Fibroblast of lung (primary cell): ENCODE data around the gene NMUR1.
A peak's percentile ranks its signal among the peaks of the same experiment; 100 is the strongest.

Source experiments
- CTCF ChIP-seq, 2 donors: IDR thresholded peaks in 1 of 2; conservative IDR thresholded peaks in 1 of 2; 1 replicate in 1 of 2; 2 replicates in 1 of 2; pipeline ENCODE4 v1.5.1; 2011 to 2012; ENCODE audit warnings: low read length in 2 of 2, control low read depth in 1 of 2, inconsistent platforms in 1 of 2, low read depth in 1 of 2, mild to moderate bottlenecking in 1 of 2
- EZH2 ChIP-seq: IDR thresholded peaks from 2 replicates; pipeline ENCODE4 v1.5.1; 2012; ENCODE audit warnings: low read length, control low read depth, mild to moderate bottlenecking; ENCODE audit errors: missing control alignments

GRCh38 chr2:231557571-231558217, 27.4 kb upstream of the NMUR1 start:
- TF ChIP-seq CTCF (conservative IDR thresholded peaks at IDR 0.05 in 1 of 2, IDR thresholded peaks at IDR 0.05 in 1 of 2; ENCODE audit: low read depth in 1 of 2, low read length in 2 of 2) (peak; percentile 60 to 86), EZH2 (no peak)
